GM10847 (cell line): Measurements from ENCODE around the gene ASXL1.

Experiments used
- POLR2A ChIP-seq: IDR thresholded peaks from 2 replicates; pipeline ENCODE4 v1.6.1; 2011; ENCODE audit not compliant: insufficient read length; ENCODE audit errors: extremely low read depth

Gene ASXL1

GRCh38 chr20:32382102-32382950, 24.2 kb downstream of the ASXL1 start:
- TF ChIP-seq POLR2A: no peak

- TF ChIP-seq POLR2A: no peak
Measured at GRCh38 chr20:32385541-32385940, 27.4 kb downstream of the ASXL1 start.

GRCh38 chr20:32386091-32386490, 28.0 kb downstream of the ASXL1 start:
- no peak for TF ChIP-seq POLR2A

DNA sequence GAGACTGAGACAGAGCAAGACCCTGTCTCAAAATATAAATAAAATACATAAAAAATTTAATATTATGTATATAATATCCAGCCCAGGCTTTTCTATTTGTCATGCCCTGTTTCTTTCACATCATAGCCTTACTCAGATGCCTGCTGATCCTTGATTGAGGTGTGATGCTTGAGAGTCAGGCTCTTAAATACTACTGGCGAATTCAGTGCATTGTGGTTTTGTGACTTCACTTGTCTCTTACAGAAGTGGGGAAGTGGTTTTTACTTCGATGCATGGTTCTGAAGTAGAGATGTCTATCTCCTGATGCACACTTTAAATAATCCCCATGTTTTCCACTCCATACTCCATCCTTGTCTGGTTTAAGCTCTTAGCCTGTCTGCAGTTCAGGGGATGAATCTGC, 29.1 kb downstream of the ASXL1 start:
- TF ChIP-seq POLR2A: no peak

GRCh38 chr20:32391003-32391402, 32.9 kb downstream of the ASXL1 start:
- TF ChIP-seq POLR2A: no peak

DNA sequence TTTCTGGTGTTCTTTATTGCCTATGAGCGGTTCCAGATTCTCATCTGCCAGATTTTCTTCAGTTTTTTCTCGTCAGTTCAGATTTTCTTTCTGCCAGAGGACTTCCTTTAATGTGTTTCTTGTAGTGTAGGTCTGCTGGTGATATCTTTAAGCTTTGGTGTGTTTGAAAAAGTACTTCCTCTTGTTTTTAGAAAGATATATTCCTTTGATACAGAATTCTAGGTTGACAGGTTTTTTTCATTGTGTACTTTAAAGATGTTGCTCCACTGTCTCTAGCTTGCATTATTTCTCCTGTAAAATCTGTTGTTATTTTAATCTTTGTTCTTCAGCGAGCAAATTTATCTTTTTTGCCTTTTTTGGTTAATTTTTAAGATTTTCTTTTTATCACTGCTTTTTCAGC, 36.9 kb downstream of the ASXL1 start:
- TF ChIP-seq POLR2A: no peak

DNA sequence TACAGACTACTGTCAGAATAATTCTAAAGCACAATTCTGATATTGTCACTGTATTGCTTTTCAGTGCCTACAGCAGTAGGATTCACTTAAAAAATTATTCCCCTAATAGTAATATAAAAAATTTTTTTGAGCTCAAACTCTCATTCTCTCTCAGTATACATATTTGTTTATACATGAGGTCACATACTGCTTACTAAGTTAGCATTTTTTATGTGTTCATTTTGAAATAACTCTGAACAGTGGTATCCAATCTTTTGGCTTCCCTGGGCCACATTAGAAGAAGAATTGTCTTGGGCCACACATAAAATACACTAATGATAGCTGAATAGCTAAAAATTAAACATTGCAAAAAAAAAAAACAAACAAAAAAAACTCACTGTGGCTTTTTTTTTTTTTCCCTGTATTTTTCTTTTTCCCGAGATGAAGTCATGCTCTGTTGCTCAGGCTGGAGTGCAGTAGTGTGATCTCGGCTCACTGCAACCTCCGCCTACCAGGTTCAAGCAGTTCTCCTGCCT, 38.6 kb downstream of the ASXL1 start:
- no peak for TF ChIP-seq POLR2A

DNA sequence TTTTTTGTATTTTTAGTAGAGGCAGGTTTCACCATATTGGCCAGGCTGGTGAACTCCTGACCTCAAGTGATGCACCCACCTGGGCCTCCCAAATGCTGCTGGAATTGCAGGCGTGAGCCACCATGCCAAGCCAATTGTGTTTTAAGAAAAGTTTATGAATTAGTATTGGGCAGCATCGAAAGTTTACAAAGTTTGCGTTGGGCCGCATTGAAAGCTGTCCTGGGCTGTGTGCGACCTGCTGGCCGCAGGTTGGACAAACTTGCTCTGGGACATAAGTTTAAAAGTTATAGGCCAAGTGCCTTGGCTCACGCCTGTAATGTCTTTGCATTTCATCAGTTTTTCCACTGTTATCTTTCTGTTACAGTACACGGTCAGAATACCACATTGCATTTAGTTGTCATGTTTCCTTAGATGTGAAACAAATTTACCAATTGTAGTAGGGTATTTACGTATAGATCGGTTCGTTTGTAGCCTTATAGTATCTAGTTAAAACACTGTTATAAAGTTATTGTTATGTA, 39.5 kb downstream of the ASXL1 start:
- no peak for TF ChIP-seq POLR2A

DNA sequence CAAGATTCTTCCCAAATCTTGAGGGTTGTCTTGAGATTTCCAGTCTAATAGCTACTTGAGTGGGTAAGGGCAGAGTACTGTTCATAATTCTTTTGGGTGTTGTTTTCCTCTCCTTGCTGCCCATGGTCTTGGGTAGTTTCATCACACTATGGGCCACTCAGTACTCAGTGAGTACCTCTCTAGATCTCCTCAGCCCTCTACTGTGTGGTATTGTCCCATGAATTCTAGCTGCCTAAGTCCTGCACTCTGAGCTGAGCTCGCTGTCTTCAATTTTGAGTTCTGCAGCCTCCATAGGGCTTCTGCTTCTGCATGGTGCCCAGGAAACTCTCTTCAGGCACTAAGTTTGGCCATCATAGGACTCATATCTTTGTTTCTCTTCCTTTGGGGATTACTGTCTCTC, 42.3 kb downstream of the ASXL1 start:
- no peak for TF ChIP-seq POLR2A

GRCh38 chr20:32404017-32404416, 45.9 kb downstream of the ASXL1 start:
- TF ChIP-seq POLR2A: no peak

GRCh38 chr20:32406701-32407100, 48.6 kb downstream of the ASXL1 start:
- no peak for TF ChIP-seq POLR2A

DNA sequence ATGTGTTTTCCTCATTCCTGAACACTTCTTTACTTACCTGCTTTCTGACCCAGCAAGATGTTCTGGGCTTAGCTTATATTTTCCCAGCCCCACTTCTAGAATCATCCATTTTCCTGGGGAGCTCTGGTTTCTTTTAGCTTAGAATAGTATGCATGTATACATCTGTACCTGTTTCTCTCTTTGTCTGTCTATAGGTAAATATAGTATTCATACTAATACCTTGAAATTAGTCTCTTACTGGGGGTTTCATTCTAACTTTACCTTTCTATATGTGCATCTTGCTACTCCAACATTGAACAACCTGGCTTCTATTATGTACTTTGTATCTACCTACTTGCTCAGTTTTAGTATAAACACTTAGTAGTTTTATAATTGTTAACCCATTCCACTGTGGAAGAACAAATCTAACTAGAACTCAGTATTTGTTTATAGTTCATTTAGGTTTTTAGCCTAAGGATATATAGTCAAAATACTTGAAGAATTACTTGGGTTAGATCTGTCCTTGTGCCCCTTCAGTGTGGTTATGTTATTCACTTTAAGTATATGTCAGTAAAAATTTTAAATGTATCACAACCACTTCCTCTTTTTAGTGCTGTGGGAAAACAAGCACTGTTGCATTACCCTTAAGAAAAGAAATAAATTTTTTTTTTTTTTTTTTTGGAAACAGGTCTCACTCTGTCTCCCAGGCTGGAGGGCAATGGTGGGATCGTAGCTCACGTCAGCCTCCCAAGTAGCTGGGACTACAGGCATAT, 54.0 kb downstream of the ASXL1 start:
- TF ChIP-seq POLR2A: no peak

DNA sequence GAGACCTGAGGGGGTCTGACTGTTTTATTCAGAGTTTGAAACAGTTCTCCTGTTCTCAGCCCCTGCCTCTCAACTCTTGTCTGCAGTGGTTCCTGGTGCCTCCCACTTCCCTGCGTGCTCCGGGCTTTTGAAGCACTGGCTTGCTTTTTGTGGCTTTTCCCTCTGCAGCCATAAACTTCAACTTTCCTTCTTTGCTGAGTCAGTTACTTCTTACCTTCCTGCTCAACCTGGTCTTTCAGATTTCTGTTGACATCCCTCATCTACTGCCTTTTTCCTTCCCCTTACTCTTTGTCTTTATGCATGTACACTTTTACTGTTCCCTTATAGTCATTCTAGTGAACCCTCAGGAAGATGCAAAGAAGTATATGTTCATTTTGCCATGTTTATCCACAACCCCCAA, 57.4 kb downstream of the ASXL1 start:
- TF ChIP-seq POLR2A: no peak

GRCh38 chr20:32416206-32416605, 58.1 kb downstream of the ASXL1 start:
- no peak for TF ChIP-seq POLR2A

GRCh38 chr20:32418376-32418775, 60.2 kb downstream of the ASXL1 start:
- TF ChIP-seq POLR2A: no peak

DNA sequence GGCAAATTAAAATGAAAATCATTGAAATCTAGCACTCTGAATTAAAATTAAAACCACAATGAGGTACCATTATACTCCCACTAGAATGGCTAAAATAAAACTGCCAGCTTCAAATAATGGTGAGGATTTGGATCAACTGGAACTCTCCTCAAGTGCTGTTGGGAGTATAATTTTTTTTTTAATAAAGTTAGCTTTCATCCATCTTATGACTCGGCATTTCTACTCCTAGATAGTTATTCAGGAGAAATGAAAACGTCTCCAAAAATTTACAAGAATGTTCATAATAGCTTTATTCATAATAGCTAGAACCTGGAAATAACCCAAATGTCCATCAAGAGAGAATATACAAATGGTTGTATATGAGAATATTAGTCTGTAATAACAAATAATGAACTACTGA, 63.2 kb downstream of the ASXL1 start:
- no peak for TF ChIP-seq POLR2A
